GM18868 (cell line): ENCODE data around the gene TPRN.
A peak's percentile ranks its signal among the peaks of the same experiment; 100 is the strongest.

ENCODE experiments used
- ATAC-seq: cut with Tn5 transposase; IDR thresholded peaks from one replicate; pipeline ENCODE4 v1.9.1; 2021; ENCODE audit warnings: mild to moderate bottlenecking, moderate library complexity; ENCODE audit not compliant: unreplicated experiment

Gene TPRN

GRCh38 chr9:137162505-137163364, 37.8 kb downstream of the TPRN start:
- ATAC-seq, result no peak

- ATAC-seq, result no peak
Measured at GRCh38 chr9:137161558-137162486, 38.7 kb downstream of the TPRN start.

- ATAC-seq, result no peak
Measured at GRCh38 chr9:137160716-137161557, 39.6 kb downstream of the TPRN start.

GRCh38 chr9:137160054-137160425, 40.5 kb downstream of the TPRN start:
- ATAC-seq, result no peak

- ATAC-seq, result no peak
Measured at GRCh38 chr9:137159105-137160053, 41.2 kb downstream of the TPRN start.

GRCh38 chr9:137158625-137159024, 41.9 kb downstream of the TPRN start:
- no peak for ATAC-seq

- no peak for ATAC-seq
Measured at GRCh38 chr9:137157618-137158415, 42.7 kb downstream of the TPRN start.

GRCh38 chr9:137156567-137157375, 43.8 kb downstream of the TPRN start:
- peak; percentile 37 for ATAC-seq

- no peak for ATAC-seq
Measured at GRCh38 chr9:137152844-137153405, 47.6 kb downstream of the TPRN start.

- peak; percentile 47 for ATAC-seq
Measured at GRCh38 chr9:137150617-137151457, 49.7 kb downstream of the TPRN start.

- ATAC-seq, result peak; percentile 19
Measured at GRCh38 chr9:137149942-137150616, 50.5 kb downstream of the TPRN start.

- no peak for ATAC-seq
Measured at GRCh38 chr9:137149363-137149762, 51.2 kb downstream of the TPRN start.

- ATAC-seq, result no peak
Measured at GRCh38 chr9:137148661-137149060, 51.9 kb downstream of the TPRN start.

- ATAC-seq, result no peak
Measured at GRCh38 chr9:137148242-137148641, 52.3 kb downstream of the TPRN start.

GRCh38 chr9:137147793-137148160, 52.8 kb downstream of the TPRN start:
- no peak for ATAC-seq

GRCh38 chr9:137147091-137147792, 53.3 kb downstream of the TPRN start:
- no peak for ATAC-seq
